GM18909 (cell line): ENCODE measurements around the gene EPB41L2.
"Not testable (repeated sequence)": the region's sequence is repeated elsewhere in the genome, so short reads cannot be mapped to it uniquely, and the experiment has no call there.

Experiments
- ATAC-seq: cut with Tn5 transposase; IDR thresholded peaks from one replicate; pipeline ENCODE4 v1.9.1; 2021; ENCODE audit warnings: mild to moderate bottlenecking; ENCODE audit not compliant: unreplicated experiment, poor library complexity

EPB41L2 gene

DNA sequence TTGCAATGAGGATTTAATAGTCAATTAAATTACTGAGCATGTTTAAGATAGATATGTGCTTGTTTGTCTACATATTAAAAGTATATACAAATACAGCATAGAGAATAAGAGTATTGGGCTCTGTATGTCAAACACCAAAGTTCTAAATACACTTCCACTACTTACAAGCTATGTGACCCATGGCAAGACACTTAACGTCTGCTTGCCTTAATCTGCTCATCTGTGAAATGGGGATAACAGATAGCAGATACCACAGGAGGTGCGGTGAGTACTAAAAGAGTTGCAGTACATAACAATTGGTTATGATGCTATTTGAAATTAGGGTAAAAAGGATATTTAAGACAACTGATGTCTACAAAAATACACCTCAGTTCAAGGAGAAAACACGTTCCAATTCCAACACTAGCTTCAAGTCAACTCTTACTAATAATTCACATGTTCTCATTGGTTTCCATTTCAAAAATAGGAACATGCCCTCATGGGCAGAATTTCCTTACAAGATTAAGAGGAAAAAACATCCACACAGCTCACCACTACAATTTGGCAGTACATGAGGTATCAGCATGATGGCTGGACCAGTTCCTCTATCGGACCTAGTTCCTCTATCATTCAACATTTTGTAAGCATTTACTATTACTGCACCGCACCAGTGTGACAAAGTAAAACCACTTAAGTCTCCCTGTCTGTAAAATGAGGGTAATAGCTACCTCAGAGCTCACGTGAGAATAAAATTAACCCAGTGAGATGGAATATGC is 134.7 kb downstream of the EPB41L2 start:
- no peak for ATAC-seq

DNA sequence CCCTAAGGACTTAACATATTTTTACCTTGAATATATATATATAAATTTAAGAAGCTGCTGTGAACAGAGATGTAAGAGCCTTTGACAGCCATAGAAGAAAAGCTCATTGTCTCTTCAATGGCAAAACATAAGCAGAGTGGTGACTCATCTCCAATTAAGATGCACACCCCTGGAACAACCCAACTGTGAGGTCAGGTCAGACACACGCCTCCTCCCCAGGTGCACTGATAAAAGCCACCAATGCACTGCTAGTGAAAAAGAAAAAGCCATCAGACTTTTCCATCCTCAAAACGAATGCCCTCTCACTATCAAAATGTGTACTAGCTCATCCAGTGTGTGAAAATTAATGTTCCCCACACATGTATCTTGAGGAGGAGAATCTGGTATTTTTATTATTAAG is 135.7 kb downstream of the EPB41L2 start:
- ATAC-seq = no peak

DNA sequence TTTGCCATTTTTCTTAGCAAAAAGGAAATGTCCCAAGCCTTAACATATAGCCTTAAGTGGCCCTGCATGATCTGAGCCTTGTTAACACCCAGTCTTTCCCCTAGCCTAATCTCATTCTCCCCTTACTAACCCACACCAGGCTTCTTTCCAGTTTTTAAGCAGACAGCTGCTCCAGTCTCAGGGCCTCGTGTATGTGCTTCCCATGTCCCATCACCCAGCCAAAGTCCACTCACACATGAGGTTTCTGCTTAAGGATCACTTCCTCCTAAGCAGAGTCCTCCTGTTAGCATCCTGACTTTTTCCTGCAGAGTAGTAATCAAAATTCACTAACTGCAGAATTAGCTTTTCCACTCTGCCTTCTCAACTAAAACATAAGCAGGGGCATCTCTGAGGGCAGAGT is 139.7 kb downstream of the EPB41L2 start:
- no peak for ATAC-seq

DNA sequence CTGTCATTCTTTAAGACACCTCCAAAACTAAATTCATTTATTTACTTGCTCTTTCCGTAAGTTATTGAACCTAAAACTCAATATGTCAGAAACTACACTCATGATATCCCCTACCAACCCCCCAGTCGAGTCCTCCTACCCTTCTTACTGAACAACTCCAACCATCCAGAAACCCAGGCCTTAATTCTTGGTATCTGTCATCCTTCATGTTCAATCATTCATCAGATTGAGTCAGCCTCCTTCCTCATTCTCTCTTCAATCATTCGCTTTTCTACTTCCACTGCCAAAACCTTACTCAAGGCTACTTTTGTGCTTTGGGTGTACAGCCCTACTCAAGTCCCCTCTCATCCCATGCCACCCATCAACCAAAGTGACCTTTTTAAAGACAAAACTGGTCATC is 140.1 kb downstream of the EPB41L2 start:
- ATAC-seq = no peak

DNA sequence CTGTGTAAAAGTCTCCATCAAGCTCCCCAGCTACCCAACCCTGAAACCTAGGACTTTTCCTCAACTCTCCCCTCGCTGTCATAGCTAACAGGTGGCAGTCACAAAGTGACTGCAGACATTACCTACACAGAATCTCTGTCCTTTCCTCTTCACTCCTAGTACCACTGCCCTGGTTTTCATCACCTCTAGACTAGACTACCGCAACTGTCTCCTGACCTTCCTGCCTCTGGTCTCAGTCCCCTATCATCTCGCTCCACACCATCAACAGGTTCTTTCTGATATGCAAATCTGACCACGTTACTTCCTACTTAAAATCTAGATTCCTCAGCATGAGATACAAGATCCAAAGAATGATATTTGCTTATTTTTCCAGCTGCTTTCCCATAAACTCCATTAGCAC is 142.1 kb downstream of the EPB41L2 start:
- ATAC-seq = no peak

DNA sequence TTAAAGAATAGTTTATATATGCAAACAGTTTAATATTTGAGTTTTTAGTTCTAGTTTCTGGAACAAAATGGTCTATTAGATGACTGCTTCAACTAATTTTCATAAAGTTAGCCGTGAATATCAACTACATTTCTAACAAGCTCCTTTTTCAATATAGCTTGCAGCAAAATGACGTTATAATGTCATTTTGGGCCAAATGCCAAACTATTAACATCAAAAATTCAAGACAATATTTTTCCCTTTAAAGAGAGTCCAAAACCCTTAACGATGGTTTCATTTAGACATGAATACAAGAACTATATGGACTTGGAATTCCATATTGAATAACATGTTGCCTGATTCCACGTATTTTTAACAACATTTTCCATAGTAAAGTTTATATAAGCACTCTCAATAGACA is 144.9 kb downstream of the EPB41L2 start:
- ATAC-seq = no peak

DNA sequence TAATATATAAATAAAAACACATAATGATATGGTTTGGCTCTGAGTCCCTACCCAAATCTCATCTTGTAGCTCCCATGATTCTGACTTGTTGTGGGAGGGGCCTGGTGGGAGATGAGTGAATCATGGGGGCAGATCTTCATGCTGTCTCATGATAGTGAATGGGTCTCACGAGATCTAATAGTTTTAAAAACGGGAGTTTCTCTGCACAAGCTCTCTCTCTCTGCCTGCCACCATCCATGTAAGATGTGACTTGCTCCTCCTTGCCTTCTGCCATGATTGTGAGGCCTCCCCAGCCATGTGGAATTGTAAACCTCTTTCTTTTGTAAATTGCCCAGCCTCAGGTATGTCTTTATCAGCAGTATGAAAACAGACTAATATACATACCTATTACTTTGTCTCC is 147.4 kb downstream of the EPB41L2 start:
- not testable (repeated sequence) for ATAC-seq

DNA sequence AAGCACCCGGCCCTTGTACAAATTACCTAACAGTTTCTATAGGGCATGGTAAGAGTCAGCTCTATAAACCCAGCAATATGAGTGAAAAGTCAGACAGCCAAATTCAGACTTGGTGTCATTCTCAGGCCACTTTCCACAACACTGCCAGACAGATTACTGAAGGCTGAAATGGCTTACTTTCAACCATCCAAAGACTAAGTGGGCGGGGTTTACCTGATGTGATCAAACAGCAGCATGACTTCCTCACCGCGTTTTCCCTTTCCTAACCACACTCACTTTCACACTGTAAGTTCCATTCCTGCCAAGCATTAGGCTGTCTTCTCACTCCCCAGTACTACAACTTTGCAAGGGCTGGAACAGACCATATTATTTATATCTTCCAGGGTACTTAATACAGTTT is 149.9 kb downstream of the EPB41L2 start:
- peak; percentile 92 for ATAC-seq

DNA sequence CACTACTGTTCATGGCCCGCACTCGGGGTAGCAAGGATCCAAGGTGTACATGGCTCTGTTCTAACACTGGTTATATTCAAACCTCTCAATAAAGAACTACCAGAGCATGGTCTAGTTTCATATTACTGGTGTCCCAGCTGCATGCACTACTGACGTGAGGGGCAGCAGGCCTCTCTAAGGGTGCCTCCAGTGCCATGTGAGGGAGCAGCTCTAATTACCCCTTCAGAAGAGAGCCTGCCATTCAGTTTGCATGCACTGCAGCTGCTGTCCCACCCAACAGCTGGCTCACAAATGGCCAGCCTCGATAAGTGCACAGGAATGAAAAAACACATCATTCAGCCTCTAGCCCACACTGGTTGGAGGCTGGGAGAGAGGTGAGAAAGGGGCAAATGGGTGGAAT is 150.6 kb downstream of the EPB41L2 start:
- no peak for ATAC-seq

DNA sequence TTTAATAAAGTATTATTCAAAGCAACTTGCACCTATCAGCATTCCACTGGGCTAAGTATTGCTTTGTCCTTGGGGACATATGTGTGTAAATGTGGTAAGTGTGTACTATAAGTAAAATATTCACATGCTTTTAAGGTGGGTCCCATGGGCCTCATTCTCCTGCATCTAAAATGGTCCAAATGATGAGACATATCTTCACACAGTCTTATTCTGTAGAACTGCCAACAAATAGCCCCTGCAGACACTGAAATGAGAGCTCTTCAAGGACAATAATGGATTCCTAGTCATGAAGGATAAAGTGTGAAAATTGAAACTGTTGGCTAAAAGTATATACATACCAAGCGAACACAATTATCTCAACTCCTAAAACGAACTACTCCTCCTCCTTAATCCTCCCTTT is 154.1 kb downstream of the EPB41L2 start:
- ATAC-seq = no peak

DNA sequence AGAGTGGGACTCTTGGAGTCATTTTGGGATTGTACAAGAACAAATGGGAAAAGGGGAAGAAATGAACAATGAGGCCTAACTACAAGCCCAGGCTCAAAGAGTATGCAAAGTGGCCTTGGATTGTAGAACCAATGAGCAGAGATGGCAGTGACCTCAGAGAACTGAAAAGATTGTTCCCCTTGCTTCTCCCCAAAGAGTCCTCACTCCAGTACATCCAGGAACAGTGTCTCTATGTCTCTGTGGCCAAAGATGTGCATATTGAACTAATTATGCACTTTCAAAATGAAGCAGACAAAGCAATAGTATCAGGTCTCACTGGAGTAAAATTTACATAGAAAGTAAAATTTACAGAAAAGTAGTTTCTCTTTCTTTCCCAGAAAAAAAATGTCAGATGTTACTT is 154.9 kb downstream of the EPB41L2 start:
- ATAC-seq = peak; percentile 36

DNA sequence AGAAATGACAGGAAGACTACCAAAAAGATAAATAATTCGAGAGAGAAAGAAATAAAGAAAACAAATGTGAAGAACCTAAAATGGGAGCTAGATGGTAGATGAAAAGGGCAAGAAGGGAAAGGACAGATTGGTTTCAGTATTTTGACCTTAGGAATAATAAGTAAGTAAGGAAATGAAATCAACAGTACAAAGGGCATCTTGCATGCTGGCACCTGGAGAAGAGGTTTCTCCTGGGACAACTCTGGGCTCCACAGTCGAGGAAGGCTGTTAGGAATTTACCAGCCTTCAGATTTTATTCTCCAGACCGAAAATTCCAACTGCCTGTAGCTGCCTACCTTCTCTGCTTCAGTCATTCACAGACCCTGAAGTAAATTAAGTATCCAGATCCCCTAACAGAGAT is 155.4 kb downstream of the EPB41L2 start:
- ATAC-seq = no peak

DNA sequence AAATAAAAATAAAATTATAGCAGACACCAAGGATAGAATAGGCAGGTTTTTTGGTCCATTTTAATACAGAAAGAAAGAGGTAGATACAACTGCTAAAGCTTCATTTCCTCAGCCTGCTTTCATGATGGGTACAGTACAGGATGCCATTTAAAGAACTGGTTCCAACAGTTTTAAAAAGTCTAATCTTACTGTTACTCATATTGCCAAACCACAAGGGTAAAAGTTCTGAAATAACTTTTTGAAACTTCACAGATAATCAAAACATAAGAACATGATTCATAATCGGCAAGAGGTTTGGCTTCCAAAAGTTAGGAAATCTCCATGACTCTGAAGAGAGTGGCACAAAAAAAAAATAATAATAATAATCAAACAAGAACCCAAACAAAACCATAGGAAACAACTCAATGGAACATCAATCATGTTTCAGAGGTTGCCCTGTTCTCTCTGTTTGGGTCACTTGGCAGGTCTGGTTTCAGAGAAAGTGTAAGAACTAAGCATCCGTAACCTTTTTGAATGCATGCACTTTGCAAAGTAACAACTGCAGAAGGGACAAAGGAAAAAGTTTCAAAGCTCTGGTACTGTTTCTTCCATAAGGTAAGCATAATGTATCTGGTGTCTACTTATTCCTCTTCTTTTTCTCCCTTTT is 156.2 kb downstream of the EPB41L2 start:
- ATAC-seq = no peak

DNA sequence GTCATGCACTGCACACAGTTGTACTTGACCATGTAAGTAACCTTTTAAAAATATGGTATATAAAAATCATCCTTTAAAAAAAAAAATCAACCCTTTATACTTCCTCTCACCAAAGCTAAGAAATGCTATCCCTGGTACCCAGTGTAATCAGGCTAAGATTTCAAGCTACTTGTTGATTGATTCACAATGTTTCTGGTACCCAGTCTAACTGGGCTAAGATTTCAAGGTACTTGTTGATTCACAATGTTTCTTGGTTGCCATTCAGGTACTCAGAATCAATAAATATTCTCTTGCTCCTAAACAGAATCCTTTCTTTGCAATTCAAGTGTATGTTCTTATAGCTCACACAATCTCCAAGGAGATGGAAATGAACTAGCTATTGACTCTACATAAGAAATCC is 159.4 kb downstream of the EPB41L2 start:
- no peak for ATAC-seq

DNA sequence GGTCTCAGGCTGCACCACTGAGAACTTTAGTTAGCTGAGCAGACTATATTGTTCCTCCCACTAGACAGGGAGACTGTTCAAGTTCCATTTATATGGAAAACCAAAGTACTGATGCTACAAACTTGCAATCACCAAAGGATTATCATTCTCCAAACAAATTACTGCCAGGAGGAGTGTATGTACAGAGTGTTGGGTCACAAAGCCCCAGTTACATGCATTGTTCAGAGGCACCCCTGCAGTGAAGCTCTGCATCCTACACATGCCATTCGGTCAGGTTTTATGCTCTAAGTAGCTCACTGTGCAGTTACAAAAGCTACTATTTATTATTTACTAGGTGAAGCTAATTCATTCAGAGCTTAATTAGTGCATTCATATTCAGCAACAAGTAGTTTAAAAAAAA is 160.0 kb downstream of the EPB41L2 start:
- ATAC-seq = no peak

DNA sequence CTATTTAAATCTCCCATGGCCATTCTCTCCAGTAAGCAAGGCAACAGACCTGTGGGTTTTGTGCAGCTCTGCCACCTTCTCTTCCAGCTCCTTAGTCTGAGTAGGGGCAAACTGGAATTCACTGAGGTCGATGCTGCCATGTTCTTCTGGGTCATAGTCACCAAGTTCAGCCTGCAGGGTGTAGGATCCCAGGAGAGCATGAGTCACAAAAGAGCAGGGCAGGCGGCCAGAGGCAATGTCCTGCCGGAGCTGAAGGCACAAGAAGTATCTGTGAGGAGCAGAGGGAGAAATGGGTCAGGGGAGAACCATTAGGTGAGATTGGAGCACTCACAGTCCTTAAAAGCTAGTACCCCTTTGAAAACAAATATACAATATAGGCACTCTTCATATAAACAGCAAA is 162.1 kb downstream of the EPB41L2 start:
- ATAC-seq = no peak

DNA sequence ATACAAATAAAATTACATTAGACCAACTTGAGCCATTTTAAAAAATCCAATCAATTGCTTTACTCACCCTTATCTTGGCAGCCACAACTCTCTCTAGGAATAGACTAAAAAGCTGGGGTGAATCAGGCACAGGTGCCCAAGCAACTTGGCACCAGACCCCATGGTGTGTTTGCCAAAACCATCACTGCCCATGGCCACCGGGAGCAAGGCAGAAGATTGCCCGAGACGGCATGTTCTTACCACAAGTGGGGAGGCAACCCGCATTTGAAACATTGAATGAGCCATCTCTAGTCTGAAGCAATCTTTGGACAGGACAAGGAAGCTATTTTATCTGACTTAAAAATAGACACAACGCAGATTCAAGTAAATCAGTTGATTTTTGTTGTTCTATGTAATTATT is 166.8 kb downstream of the EPB41L2 start:
- ATAC-seq = no peak

DNA sequence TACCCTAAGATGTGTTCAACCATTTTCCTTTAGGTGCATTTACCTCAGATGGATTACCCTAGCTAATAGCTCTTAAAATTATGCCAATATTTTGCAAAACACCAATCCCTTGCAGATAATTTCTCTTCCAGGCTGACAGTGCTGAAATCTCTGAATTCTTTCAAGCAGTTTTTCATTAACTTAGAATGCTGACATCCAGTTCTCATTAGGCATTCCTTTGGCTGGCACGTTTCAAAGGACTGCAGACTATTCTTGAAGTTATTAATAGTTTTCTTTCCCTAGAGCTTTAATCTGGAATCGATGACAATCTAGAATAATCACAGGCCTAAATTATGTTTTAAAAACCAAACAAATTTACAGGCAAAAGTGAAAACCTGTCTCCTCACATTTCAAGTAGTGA is 167.5 kb downstream of the EPB41L2 start:
- ATAC-seq = no peak

DNA sequence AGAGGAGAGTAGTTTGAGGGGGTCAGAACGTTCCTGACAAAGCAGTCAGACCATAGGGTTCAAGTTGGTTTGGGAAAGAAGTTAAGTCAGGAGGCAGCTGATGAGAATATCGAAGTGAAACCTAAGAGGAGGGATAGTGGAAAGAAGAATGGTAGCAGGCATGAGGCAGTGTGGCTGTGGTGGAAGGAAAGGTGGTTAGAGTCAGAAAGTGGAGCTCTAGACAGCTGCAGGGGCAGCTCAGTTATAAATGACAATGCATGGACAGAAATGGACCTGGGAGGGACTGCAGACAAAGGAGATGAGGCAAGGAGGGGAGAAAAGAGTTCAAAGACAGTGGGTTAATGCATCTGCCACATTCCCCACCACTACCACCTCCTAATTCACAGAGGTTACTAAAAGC is 169.3 kb downstream of the EPB41L2 start:
- no peak for ATAC-seq

DNA sequence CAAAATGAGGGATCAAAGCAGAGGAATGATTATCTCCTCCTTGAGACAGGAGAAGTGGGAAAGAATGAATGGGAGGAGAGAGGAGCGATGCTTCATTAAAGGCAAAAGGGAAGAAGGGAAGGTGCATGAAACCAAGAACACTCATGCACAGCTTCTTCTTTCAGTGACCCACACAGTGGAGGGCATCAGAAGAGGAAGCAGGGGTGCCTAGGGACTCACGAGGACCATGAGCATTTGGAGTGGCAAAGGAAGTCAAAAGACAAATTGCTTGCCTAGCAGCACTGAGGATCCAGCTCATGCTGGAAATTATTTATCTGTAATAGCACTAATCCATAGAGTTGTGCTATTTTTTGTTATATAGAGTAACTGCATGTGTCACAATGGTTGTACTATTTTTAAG is 169.8 kb downstream of the EPB41L2 start:
- ATAC-seq = no peak

DNA sequence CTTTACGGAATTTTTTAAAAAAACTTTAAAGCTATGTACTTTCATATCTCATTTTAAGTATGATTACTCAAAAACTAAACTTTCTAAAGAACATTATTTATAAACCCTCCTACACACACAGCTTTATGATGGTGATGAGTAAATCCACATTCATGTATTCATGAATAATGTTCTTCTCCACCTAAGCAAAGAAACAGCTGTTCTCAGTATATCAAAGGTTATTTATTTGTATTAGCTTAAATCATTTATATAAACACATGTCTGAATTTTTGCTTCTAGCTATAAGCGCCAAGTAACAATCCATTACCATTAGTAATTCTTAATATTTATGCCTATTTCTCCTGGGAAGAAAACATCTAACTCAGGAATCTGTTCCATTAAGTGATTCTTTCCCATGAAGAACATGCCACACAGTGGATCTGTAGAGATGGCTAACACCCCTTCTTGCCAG is 172.5 kb downstream of the EPB41L2 start:
- ATAC-seq = no peak

DNA sequence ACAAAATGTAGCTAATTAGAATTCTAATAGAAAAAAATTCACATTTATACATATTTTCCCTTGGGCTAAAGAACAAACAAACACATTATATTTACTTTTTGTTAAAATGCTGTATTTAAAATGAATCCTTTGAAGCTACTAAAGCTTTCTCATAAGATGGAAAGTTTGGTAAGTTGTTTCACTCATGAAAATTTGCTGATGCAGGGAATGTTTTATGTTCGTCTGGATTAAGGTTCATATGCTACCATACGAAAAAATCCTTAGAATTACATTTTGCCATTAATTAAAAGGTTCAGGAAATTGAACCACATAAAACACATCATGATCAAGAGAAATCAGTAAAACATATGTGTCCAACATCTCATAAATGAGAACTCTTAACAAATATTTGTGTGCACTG is 173.6 kb downstream of the EPB41L2 start:
- ATAC-seq = no peak
